ENCODE data around the gene GPC5. TPM values are rescaled to one million over a fixed set of nuclear protein-coding genes. Genes with fewer than 3 reads are reported as not detected.

Gene GPC5
- total and polyA plus RNA-seq, 2 donors (not counting 3 experiments of a cell fraction or from before 2014, with no cell fraction given): 0.59 to 0.97 TPM

GRCh38 chr13:91594061-91594460 is 195.6 kb downstream of the GPC5 start:
- Histone ChIP-seq H2AFZ (ENCODE audit: low read depth, low read length) (no peak overlapping the region), H4K20me1 (replicated peaks; ENCODE audit: control insufficient read depth, extremely low read depth, insufficient read depth, low read length) (no peaks in the 10 kb centered on the region), H3K4me1 (ENCODE audit: control insufficient read depth, extremely low read depth, insufficient read depth, low read length) (no peaks in the 10 kb centered on the region), H3K79me2 (ENCODE audit: control insufficient read depth, insufficient read depth, low read length) (no peaks in the 10 kb centered on the region), H3K27me3 (ENCODE audit: control insufficient read depth in 2 of 2, insufficient read depth in 2 of 2, low read length in 2 of 2) (no peaks in the 10 kb centered on the region), H3K9ac (replicated peaks; ENCODE audit: extremely low read depth, insufficient read depth, low read length) (no peak overlapping the region), H3K9me3 (replicated peaks; ENCODE audit: control insufficient read depth, insufficient read depth, low read length) (no peaks in the 10 kb centered on the region), H3K9me1 (replicated peaks; ENCODE audit: control insufficient read depth, extremely low read depth, insufficient read depth, low read length) (no peaks in the 10 kb centered on the region), H3K36me3 (ENCODE audit: control insufficient read depth in 2 of 2, extremely low read depth in 1 of 2, insufficient read depth in 2 of 2, low read length in 2 of 2) (no peaks in the 10 kb centered on the region), H3K4me3 (replicated peaks in 1 of 3; ENCODE audit: insufficient read depth in 1 of 3, low read depth in 1 of 3, low read length in 3 of 3) (no peak overlapping the region), H3K4me2 (ENCODE audit: insufficient read depth, low read length) (no peak overlapping the region), H3K27ac (ENCODE audit: insufficient read depth, low read depth, low read length) (no peak overlapping the region)
- BruUV-seq (replicated peaks): no TSS peak
- ChIA-PET POLR2A (no interaction called here), CTCF (no interaction called here)
- DNase-seq (ENCODE audit: low read depth, low spot score) (no peak), FAIRE-seq (no peak)
- no peak for TF ChIP-seq EZH2 (IDR thresholded peaks at IDR 0.05; ENCODE audit: borderline replicate concordance, low read depth, low read length, severe bottlenecking)
- no peak for TF ChIP-seq POLR2A (IDR thresholded peaks at IDR 0.05; ENCODE audit: low read depth, low read length)
- no peak for TF ChIP-seq FOS (IDR thresholded peaks at IDR 0.05; ENCODE audit: borderline replicate concordance, insufficient read depth, low read length)
- TF ChIP-seq MYC (IDR thresholded peaks at IDR 0.05; ENCODE audit: low read depth, low read length): no peak
- TF ChIP-seq MAX (IDR thresholded peaks at IDR 0.05; ENCODE audit: insufficient read depth, insufficient read length): no peak
- TF ChIP-seq JUN (IDR thresholded peaks at IDR 0.05; ENCODE audit: borderline replicate concordance, insufficient read depth, insufficient read length, low read depth): no peak
- no peak for TF ChIP-seq GATA2 (IDR thresholded peaks at IDR 0.05; ENCODE audit: insufficient read depth, insufficient read length, low read depth, low read length)
- no peak for TF ChIP-seq POLR2AphosphoS5 (IDR thresholded peaks at IDR 0.05; ENCODE audit: insufficient read depth, low read depth, low read length)
- TF ChIP-seq CTCF (IDR thresholded peaks at IDR 0.05; ENCODE audit: extremely low read depth in 1 of 2, insufficient read depth in 1 of 2, low read depth in 1 of 2, low read length in 2 of 2): no peak
- intact Hi-C loops (cut with micrococcal nuclease): no loop called here
- dilution Hi-C loops (cut with MboI; ENCODE audit: extremely low pct_ligation_motif_present, low sequenced_read_pairs): no loop called here

All from endothelial cell of umbilical vein (primary cell).